Measurements from ENCODE around the gene FHDC1. TPM values are rescaled to one million over a fixed set of nuclear protein-coding genes. Genes with fewer than 3 reads are reported as not detected.

The FHDC1 gene
- total RNA-seq, 1 donor from 2014 or later = 25.7 TPM

DNA sequence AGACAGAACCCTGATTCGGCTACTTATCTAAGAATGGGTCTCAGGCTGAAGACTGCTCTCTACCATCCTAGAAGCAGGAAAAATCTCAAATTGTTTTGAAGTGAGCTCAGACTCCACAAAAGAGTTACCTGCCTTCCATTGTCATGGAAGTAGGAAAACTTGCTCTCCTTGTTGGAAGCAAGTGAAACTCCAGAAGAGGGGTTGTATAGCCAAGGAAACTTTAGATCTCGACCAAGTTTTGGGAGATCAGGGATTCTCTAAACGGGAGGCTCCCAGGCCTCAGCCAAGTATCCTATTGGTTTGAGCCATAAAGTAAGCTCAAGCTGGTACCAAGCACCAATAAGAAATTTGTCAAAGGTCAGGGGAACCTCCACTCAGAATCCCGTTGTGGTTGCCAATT is 9.2 kb upstream of the FHDC1 start:
- no peaks in the 10 kb centered on the region for H3K27me3 ChIP-seq
- no peak overlapping the region for H3K4me3 ChIP-seq
- ATAC-seq = no peak
- no peak overlapping the region for H3K27ac ChIP-seq
- TF ChIP-seq, protein P1, sequence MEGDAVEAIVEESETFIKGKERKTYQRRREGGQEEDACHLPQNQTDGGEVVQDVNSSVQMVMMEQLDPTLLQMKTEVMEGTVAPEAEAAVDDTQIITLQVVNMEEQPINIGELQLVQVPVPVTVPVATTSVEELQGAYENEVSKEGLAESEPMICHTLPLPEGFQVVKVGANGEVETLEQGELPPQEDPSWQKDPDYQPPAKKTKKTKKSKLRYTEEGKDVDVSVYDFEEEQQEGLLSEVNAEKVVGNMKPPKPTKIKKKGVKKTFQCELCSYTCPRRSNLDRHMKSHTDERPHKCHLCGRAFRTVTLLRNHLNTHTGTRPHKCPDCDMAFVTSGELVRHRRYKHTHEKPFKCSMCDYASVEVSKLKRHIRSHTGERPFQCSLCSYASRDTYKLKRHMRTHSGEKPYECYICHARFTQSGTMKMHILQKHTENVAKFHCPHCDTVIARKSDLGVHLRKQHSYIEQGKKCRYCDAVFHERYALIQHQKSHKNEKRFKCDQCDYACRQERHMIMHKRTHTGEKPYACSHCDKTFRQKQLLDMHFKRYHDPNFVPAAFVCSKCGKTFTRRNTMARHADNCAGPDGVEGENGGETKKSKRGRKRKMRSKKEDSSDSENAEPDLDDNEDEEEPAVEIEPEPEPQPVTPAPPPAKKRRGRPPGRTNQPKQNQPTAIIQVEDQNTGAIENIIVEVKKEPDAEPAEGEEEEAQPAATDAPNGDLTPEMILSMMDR (IDR thresholded peaks at IDR 0.05) = no peak
- intact Hi-C loops (cut with DNase I) = no loop called here
- no peaks in the 10 kb centered on the region for H3K9me3 ChIP-seq
- no peaks in the 10 kb centered on the region for H3K36me3 ChIP-seq
- DNase-seq = no peak
- H3K4me1 ChIP-seq = no peaks in the 10 kb centered on the region

DNA sequence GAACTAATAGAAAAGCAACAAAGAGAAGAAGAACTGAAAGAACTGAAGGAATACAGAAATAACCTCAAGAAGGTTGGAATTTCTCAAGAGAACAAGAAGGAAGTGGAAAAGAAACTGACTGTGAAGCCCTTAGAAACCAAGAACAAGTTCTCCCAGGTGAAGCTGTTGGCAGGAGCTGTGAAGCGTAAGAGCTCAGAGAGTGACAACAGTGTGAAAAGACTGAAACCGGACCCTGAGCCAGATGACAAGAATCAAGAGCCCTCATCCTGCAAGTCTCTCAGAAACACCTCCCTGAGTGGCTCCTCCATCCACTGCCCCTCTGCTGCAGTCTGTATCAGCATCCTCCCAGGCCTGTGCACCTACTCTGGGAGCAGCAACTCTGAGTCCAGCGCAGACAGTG is 8.4 kb upstream of the FHDC1 start:
- H3K4me3 ChIP-seq = no peak overlapping the region
- no peaks in the 10 kb centered on the region for H3K9me3 ChIP-seq
- no peaks in the 10 kb centered on the region for H3K27me3 ChIP-seq
- no peak for DNase-seq
- no peaks in the 10 kb centered on the region for H3K4me1 ChIP-seq
- intact Hi-C loops (cut with DNase I) = no loop called here
- TF ChIP-seq, protein P1 (IDR thresholded peaks at IDR 0.05) = no peak
- ATAC-seq = peak; percentile 51
- no peaks in the 10 kb centered on the region for H3K36me3 ChIP-seq
- H3K27ac ChIP-seq = no peak overlapping the region

DNA sequence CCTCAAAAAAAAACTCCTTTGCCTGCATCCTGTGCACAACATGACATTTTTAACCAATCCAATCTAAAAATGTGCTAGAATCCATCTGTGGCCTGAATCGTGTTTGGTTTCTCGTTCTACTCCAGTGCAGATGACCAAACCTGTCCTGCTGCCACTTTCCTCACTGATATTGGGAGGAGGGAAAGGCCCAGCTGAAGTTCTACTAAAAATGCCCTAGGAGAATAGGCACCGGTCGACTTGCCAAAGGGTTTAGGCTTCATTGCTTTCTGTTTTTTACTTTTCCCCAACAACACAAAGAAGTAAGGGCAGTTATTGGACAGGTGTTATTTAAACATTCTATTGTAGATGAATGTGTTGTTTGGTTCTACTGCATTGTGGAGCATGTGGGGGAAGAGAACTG is 7.8 kb upstream of the FHDC1 start:
- H3K27ac ChIP-seq = no peak overlapping the region
- no peaks in the 10 kb centered on the region for H3K27me3 ChIP-seq
- H3K4me3 ChIP-seq = no peak overlapping the region
- intact Hi-C loops (cut with DNase I) = no loop called here
- ATAC-seq (no peak), DNase-seq (no peak)
- TF ChIP-seq, protein P1 (IDR thresholded peaks at IDR 0.05) = no peak
- no peaks in the 10 kb centered on the region for H3K36me3 ChIP-seq
- no peaks in the 10 kb centered on the region for H3K9me3 ChIP-seq
- no peaks in the 10 kb centered on the region for H3K4me1 ChIP-seq

DNA sequence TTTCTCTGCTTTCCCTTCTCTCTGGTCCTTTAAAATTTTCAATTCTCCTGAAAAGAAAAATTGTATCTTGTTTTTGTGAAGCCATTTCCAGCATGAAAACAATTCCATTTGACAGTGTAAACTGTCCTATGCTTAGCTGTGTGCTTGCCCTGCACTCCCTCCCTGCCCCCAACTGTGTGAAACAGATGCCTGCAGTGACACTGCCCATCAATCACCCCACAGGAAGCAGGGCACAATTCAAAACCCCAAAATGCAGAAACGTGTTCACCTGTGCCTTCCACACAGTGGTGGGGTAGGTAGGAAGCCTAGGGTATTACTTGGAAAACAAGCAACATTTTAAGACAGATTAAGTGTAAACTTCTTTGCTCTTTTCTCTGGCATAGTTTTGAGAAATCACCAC is 6.2 kb upstream of the FHDC1 start:
- TF ChIP-seq, protein P1 (IDR thresholded peaks at IDR 0.05) = no peak
- ATAC-seq = no peak

DNA sequence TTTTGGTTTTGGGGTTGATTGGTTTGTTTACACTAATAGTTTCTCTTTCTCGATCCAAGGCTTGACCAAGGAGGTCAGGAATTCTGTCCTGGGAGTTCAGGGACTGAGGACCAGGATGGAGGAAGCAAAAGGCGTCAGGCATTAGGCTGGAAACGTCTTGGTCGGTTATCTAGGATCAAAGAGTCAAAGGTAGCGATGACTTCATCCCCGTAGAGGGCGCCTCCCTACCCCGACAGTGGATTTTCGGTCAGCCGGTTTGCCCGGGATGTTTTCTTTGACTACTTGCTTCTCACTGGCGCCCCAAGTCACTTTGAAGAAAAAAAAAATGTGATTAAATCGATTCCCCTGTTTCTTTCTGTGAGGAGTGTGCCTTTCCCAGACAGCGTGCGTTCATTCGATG is 980 bp upstream of the FHDC1 start:
- H3K36me3 ChIP-seq = no peaks in the 10 kb centered on the region
- peaks cover 8% of the 10 kb centered on the region for H3K4me1 ChIP-seq
- no peak for ATAC-seq
- peak overlapping the region; percentile 84 for H3K27ac ChIP-seq
- DNase-seq = no peak
- H3K27me3 ChIP-seq = peaks cover 3% of the 10 kb centered on the region
- H3K4me3 ChIP-seq = peak overlapping the region; percentile 68
- no peaks in the 10 kb centered on the region for H3K9me3 ChIP-seq
- TF ChIP-seq, protein P1 (IDR thresholded peaks at IDR 0.05) = no peak
- intact Hi-C loops (cut with DNase I) = no loop called here

More for the DNA sequence above, 6.2 kb upstream of the FHDC1 start:
- Histone ChIP-seq H3K27me3 (no peaks in the 10 kb centered on the region), H3K9me3 (no peaks in the 10 kb centered on the region), H3K27ac (no peak overlapping the region), H3K4me1 (no peaks in the 10 kb centered on the region), H3K4me3 (no peak overlapping the region), H3K36me3 (no peaks in the 10 kb centered on the region)
- intact Hi-C loops (cut with DNase I) = no loop called here
- DNase-seq = no peak
